Fibroblast of the conjunctiva (primary cell): ENCODE results near the gene ALDH5A1.

Experiments used
- DNase-seq: peaks from one replicate; pipeline ENCODE4 v3.0.0-alpha.2; 2010; ENCODE audit warnings: low read depth

ALDH5A1 gene

GRCh38 chr6:24524805-24525204 is 30.0 kb downstream of the ALDH5A1 start:
- DNase-seq = peak; percentile 29

- DNase-seq = no peak
These were observed 35.2 kb downstream of the ALDH5A1 start for GRCh38 chr6:24529985-24530384.

GRCh38 chr6:24534329-24534728 is 39.6 kb downstream of the ALDH5A1 start:
- DNase-seq = no peak

GRCh38 chr6:24535210-24535609 is 40.4 kb downstream of the ALDH5A1 start:
- DNase-seq = no peak

- DNase-seq = no peak
These were observed 41.7 kb downstream of the ALDH5A1 start for GRCh38 chr6:24536466-24536865.

- no peak for DNase-seq
These were observed 42.4 kb downstream of the ALDH5A1 start for GRCh38 chr6:24537082-24537699.

GRCh38 chr6:24537771-24538385 is 43.1 kb downstream of the ALDH5A1 start:
- no peak for DNase-seq

GRCh38 chr6:24539416-24539815 is 44.6 kb downstream of the ALDH5A1 start:
- DNase-seq = no peak

GRCh38 chr6:24540197-24540596 is 45.4 kb downstream of the ALDH5A1 start:
- DNase-seq = no peak

GRCh38 chr6:24543683-24544082 is 48.9 kb downstream of the ALDH5A1 start:
- no peak for DNase-seq

- no peak for DNase-seq
These were observed 50.4 kb downstream of the ALDH5A1 start for GRCh38 chr6:24545183-24545582.

GRCh38 chr6:24545691-24546090 is 50.9 kb downstream of the ALDH5A1 start:
- DNase-seq = no peak

GRCh38 chr6:24546439-24546838 is 51.7 kb downstream of the ALDH5A1 start:
- no peak for DNase-seq

- DNase-seq = no peak
These were observed 52.5 kb downstream of the ALDH5A1 start for GRCh38 chr6:24547243-24547642.

GRCh38 chr6:24549158-24549557 is 54.4 kb downstream of the ALDH5A1 start:
- DNase-seq = no peak

GRCh38 chr6:24549674-24550353 is 55.0 kb downstream of the ALDH5A1 start:
- no peak for DNase-seq

GRCh38 chr6:24551139-24551538 is 56.4 kb downstream of the ALDH5A1 start:
- no peak for DNase-seq

- DNase-seq = no peak
These were observed 59.7 kb downstream of the ALDH5A1 start for GRCh38 chr6:24554474-24554873.

GRCh38 chr6:24558516-24558915 is 63.7 kb downstream of the ALDH5A1 start:
- no peak for DNase-seq

- no peak for DNase-seq
These were observed 69.3 kb downstream of the ALDH5A1 start for GRCh38 chr6:24564081-24564480.

- DNase-seq = no peak
These were observed 70.4 kb downstream of the ALDH5A1 start for GRCh38 chr6:24565196-24565595.

GRCh38 chr6:24566020-24566767 is 71.4 kb downstream of the ALDH5A1 start:
- DNase-seq = no peak

- DNase-seq = no peak
These were observed 73.9 kb downstream of the ALDH5A1 start for GRCh38 chr6:24568683-24569082.
